GM21723 (cell line): ENCODE data around the gene ERN1.
"Not testable (repeated sequence)": the region's sequence is repeated elsewhere in the genome, so short reads cannot be mapped to it uniquely, and the experiment has no call there.

Experiments used
- ATAC-seq: cut with Tn5 transposase; IDR thresholded peaks from one replicate; pipeline ENCODE4 v1.9.1; 2021; ENCODE audit warnings: mild to moderate bottlenecking, moderate library complexity; ENCODE audit not compliant: unreplicated experiment

Gene ERN1

DNA sequence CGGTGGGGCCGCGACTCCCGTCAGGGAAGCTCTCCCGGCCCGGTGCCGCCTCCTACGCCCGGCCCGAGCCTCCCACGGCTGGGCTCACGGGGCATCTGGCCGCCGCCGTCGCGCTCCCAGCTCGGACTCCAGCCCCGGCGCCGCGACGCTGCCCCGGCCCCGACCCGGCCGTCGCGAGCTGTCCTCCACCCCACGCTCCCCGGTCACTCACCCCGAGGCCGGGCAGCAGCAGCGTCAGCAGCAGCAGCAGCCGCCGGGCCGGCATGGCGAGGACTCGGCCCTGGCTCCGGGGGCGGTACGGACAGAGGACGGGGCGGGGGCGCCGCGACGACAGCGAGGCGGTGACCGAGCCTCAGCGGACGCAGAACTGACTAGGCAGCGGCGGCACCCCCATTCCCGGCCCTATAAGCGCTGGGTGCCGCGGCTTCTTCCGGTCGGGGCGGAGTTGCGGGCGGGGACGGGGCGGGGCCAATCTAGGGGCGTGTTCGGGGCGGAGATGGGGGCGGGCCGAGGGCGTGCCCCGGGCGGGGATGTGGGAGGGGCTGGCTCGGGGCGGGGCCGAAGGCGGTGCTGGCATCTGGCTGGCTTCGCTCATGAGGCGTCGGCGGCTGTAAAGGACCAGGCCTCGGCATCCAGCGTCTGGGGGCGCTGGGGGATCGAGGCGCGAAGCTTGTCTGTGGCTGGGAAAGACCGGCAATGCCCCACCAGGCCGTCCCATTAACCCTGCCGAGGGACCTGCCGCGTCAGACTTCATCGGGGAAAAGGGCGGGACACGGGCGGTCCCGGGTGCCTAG is at the start of gene ERN1:
Gene ERN1, minus strand, starts transcription at position 380 of the 794 bp plus-strand sequence. Its CDS starts 115 bp downstream, at position 265.
- peak; percentile 77 for ATAC-seq

DNA sequence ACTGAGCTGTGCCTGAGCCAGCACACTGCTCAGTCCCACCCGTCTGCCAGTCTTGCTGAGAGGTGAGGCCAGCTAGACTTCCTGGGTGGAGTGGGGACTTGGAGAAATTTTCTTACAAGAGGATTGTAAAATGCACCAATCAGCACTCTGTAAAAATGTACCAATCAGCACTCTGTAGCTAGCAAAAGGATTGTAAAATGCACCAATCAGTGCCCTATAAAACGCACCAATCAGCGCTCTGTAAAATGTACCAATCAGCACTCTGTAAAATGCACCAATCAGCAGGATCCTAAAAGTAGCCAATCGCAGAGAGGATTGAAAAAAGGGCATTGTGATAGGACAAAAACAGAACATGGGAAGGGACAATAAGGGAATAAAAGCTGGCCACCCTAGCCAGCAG is 49.1 kb upstream of the ERN1 start:
- not testable (repeated sequence) for ATAC-seq

DNA sequence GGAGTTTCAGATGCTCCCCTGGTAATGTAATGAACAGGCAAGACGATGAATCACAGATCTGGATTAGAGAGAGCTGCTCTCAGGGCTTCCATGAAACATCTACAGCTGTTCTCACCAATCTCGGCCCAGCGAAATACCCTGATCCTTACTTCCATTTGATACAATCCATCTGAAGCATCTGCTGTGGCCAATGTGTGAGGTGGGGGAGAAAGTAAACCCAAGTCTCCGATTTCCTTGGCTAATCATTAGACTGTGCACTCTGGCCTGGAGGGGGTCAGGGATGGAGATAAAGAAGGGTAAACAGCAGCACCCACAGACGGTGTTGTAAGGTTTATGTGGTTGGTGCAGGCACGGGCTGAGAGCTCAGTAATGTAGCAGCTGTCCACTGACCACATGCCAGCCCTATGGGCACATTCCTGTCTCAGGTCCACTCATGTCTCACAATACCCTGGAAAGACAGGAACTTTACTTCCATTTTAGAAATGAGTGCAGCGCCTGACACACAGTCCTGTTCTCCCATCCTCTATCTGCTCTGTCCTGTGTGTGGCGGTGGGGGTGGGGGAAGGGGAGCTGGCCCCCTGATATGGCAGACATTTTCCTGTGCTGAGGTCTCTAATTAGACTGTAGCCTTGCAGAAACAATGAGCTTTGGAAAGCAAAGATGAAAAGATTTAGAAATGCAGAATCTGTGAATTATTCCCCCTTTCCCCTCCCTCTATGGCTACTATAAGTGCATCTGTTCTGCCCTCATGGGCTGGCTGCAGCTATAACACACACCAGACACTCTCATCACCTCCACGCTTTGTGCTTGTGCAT is 48.3 kb upstream of the ERN1 start:
- no peak for ATAC-seq

DNA sequence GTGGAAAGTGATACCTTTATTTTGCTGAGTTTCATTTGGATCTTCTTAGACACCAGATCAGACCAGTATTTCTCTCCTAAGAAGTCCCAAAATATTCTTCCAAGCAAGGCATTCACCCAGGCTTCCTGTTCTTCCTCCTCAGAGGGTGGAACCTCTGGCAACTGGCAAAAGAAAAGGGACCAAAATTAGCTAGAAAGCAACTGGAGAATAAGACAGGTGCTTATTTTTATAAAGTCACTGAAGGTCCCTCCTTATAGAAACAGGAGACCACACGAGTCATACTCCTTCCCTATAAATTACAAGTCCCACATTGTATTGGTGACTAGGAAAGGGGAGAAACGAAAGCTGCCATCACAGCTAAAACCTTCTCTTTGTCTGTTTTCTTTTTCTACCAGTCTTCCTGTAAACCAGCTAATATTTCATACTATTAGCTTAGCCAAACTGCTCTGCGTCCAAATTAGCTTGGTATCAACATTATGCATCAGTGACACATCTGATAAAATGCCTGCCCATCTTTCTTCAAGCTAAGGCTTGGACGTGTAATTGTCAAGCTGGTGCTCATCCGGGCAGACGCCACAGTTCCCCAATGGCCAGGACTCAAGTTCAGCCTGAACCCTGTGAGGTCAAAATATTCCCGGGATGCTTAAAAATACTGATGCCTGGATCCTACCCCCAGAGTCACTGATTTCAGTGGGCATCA is 47.5 kb upstream of the ERN1 start:
- no peak for ATAC-seq

DNA sequence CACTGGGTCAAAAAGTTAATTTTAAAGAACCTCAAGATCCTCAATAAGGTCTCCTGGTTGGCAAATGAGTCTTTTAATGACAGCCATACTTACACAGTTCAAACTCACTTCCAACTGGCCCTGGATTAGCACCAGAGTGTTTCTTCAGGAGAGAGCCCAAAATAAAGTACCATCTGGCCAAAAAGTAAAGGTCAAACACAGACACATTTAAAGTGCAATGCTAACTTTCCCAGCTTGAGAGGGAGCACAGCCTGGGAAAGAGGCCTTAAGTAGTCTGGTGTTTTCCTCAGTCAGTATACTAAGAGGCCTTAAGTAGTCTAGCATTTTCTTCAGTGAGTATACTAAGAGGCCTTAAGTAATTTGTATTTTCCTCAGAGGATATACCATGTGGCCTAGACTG is 46.6 kb upstream of the ERN1 start:
- ATAC-seq, result no peak

DNA sequence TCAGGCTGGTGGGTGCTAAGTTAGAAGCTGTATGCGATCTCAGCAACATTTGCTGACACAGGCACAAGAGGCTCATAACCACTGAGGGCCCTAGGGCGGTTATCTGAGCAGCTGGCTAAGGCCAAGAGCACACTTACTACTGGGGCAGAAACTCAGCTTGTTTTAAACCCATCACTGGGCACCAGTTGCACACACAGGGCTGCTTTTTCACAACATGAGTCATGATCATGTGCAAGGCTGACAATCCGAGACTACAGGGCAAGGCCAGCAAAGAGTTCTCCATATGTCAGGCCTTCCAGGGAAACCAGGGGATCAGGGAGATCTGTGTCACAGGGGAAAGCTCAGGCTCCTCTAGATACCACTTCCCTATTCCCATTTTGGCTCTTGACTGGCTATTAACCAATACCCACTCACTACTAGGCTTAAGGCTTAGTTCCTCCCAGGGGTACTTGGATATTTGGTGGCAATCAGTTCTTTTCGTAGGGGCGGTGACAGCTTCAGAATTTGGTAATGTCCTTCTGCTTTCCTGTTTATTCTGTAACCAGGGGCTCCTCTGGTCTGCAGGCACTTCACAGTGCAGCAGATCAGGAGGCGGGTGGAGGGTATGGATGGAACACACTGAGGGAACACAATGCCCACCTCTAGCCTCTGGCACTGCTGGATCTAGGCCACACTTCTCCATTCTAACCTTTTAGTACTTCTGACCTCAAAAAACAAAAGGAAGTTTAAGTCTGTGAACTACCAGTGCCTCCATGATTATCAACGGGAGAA is 44.9 kb upstream of the ERN1 start:
- ATAC-seq, result no peak

DNA sequence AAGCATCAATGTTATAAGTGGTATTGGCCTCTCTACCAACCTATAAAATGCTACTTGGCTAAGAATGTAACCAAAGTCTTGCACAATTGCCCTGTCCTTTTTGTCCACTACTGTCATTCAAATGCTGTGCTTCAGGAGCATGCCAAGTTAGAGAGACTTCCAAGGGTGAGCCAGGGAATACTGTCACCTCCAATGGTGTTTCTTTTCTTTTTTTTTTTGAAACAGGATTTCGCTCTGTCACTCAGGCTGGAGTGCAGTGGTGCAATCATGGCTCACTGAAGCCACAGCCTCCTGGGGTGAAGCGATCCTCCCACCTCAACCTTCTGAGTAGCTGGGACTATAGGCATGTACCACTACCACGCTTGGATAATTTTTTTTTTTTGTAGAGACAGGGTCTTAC is 43.7 kb upstream of the ERN1 start:
- no peak for ATAC-seq

DNA sequence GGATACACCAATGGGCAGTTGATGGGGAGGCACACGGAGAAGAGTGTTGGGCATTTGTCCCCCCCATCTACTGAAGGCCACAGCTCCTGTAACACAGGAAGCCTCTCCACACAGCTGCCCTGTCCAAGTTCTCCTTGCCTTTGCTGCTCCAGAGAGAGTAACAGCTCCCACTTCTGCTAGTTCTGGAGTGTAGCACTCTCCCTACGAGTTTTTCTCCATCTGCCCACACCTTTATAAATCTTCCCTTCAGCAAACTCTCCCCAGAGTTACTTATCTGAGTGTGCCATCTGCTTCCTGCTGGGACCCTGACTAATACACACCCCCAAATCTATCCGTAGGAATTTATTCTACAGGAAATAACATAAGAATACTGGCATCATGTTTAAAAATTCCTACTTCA is 42.6 kb upstream of the ERN1 start:
- no peak for ATAC-seq

DNA sequence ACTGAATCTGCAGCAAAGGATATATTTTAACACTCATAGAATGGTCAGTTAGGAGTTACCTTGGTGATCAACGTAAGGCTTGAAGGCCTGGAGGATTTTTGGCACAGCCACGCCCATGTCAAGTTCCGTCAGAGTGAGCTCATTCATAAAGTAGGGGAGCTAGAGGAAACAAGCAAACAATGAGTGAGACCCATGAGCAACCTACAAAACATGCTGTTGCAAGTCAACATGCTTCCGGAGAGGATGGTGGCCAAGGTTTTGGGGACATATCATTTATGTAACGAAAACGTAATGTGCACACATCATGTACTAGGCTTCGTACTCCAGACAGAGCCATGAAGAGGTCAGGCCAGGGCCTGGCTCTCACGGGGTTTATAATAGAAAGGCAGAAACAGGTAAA is 41.1 kb upstream of the ERN1 start:
- ATAC-seq, result no peak

DNA sequence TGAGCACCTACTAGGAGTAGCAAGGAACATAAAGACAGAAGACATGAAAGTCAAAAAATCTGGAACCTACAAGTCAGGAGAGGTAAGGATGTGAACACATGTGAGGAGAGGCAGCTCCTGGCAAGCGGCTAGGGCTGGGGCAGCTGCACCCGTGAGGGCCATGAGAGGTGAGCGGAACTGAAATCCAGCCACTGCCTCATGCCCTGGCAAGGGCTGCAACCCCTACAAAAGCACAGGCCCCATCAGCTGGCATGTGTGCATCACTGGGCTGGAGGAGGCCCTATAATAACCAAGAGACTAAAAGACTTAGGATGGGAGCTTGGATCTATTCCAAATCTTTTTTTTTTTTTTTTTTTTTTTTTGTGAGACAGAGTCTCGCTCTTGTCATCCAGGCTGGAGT is 40.3 kb upstream of the ERN1 start:
- no peak for ATAC-seq

DNA sequence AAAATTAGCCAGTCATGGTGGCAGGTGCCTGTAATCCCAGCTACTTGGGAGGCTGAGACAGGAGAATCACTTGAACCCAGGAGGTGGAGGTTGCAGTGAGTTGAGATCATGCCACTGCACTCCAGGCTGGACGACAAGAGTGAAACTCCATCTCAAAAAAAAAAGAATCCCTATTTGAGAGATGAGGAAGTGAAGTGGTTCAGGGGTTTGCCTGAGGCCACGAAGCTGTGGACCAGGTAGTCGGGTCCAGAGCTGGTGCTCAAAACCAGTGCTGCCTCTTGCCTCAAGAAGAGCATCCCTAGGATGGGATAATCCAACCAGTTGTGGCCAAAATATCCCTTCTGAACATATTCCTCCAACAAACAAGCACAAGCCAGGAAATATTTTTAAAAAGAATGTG is 37.7 kb upstream of the ERN1 start:
- ATAC-seq, result not testable (repeated sequence)

DNA sequence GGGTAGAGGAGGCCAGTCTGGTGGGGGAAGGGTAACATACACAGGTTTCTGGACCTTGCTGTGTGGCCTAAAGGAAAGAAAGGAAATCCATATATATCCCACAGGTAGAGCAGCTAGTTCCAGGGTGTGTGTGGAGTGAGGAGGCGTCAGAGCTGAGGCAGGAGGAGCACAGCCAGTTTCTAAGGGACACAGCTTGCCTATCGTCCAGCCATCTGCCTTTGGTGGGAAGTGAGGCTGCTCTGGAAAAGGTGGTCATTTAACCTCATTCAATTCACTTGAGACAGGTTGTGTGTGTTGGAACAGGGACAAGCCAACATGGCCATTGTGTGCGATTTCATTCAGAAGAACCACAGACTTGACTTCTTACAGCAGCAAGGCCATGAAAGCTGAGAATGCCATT is 36.9 kb upstream of the ERN1 start:
- no peak for ATAC-seq

DNA sequence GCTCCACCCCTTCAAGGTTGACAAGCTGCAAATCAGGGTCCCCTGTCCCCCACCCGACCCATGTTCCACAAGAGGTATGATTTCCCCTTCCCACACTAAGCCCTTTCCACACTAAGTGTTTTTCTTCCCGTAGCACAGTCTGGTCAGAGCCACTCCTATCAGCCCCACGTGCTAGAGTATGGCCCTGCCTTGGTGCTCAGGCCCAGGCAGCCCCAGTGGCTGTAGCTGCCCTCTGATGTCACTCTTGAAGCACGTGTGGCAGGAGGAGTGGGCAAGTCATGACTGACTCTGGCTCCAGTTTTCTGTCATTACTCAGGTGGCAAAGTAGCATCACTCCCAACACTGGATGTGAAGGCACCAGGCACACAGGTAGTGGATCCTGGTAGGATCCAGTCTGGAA is 35.4 kb upstream of the ERN1 start:
- ATAC-seq, result no peak

DNA sequence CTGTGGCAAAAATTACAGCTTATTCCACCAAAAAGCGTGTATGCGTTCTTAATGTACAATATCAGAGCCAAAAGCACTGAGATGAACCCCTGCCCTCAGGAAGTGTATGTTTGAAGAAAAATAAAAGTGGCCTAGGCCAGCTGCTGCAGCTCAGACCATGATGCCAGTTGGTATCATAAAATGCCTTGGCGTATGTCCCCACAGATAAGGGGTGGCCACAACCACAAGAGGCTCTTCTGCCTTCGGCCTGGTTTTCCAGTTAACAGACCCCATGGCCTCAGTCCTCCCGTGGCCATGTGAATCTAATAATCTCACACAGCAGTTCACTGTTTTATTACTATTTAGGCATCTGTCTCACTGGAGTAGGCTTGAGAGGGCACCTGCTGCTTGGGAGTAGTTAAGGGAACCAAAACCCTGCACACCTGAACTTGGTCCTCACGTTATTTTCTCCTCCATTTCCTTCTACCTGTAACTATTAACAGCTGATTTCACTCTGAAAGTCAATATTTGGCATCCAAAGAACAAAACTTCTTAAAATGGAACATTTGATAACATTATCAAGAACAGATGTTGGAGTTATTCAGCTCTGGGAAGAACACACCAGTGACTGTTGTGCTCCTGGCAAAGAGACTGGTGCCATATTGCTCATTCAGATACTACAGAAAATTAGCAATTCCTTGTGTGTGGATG is 34.8 kb upstream of the ERN1 start:
- no peak for ATAC-seq

DNA sequence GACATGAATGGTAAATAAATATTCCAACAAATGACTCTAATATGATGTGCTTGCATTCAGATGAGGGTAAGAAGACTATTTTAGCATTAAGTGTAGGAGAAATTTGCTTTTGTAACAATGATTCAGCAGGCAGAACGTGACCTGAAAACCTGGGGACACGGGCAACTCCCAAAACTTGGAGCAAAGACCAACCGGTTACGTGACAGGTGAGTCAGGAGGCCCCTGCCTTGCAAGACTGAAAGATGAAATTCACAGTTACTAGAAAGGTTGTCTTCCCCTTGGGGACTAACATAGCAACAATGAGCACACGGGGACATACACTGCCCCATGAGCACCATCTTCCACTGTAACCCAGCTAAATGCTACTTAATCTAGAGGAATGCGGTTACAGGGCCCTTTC is 33.5 kb upstream of the ERN1 start:
- no peak for ATAC-seq

DNA sequence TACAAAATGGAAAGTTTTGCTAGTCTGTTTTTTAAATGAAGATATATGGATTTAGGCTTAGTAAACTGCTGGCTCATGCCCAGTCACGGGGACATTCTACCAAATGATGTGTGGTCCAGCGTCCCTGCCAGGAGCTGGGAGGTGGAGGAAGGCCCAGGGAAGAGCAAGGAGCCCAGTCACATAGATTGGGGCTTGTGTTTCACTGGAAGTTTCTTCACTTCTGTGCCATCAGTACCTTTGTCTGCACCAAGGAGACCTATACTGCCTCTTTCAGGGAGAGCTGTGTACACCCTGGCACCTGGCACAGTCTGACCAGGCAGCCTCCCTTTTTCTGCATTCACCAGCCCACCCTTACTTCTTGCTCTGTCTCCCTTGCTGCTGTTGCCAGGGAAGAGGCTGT is 32.6 kb upstream of the ERN1 start:
- ATAC-seq, result no peak

DNA sequence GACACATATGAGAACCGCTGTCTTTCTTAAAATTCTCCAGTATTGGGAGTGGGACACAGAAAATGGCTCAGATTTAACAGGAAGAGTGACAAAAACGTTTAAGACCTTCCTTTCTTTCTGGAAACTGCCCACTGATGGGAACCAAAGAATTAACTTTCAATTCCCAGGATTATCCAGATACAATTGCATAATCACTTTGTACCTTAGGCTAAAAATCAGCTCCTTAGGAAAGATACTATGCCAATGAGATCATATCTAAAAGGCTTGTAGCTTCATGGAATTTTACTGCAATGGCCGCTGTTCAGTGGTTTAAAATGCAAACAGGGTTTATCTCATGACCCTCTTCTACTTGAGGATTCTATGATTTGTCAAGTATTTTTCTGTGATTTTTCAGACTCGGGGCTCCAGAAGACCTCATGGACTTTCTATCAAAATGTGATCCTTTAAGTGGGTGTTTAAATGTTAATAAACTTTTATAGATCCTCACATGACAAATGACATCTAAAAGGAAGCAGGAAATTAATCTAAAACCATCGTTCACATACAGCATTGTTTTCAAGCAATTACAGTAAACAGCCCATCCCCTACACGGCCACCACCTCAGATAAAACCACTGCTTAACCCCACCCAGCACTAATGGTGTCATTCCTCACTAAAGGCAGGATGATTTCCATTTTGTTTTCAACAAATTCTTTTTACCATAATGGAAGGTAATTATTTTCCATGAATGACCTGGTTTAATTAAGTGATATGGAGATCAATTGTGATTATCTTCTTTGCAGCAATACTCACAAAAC is 31.6 kb upstream of the ERN1 start:
- no peak for ATAC-seq

DNA sequence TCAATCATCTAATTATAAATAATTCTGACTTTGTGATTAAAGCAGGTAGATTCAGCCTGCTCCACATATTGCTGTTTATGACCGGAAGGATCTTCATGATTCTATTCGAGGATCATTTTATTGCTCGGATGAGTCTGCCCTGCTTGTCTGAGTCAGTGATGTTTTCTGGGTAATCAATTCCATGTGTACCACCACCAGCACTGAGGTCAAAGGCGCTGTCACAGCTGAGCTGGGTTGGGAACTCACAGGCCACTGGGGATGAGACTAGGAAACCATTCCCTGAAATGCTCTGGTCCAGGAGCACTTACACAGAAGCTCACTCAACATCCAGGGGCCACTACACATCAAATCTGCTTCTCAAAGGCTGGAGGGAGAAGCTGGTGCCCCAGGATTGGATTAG is 30.4 kb upstream of the ERN1 start:
- ATAC-seq, result no peak

DNA sequence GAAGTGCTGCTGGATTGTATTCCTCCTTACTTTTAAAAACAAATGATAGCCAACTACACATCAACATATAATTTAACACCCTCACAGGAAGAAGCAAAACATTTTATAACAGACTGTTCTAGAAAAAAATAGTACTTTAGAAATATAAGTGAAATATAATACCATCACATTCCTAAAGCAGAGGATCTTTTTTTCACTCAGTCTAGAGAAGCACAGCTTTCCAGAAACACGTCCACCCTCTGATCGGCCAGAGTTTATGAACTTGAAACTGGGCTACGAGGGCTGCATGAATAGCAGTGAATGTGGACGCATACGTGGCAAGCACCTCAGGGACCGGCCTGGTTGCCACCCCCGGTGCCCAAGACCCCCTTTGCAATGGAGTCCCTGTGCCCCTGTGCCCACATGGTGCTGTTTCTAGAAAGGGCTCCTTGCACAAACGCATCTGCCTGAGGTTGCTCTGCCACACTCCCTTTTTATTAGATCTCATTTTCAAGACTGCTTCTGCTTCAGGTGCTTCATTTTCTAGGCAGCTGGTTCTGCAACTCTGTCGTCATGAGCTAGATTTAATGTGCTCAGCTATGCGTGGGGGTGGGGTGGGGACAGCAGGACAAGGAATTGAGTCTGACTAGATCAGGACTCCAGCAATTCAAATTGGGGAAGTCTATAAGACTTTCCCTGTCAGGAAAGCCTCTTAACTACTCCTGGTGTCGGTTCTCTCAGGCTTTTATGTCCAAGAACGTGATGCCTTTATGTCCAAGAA is 29.1 kb upstream of the ERN1 start:
- no peak for ATAC-seq
